ENCODE results near the gene ATG4B. TPM values are rescaled to one million over a fixed set of nuclear protein-coding genes. Genes with fewer than 3 reads are reported as not detected.
A peak's percentile ranks its signal among the peaks of the same experiment; 100 is the strongest.

Gene ATG4B
- total RNA-seq, 1 donor from 2014 or later: 83.2 TPM

DNA sequence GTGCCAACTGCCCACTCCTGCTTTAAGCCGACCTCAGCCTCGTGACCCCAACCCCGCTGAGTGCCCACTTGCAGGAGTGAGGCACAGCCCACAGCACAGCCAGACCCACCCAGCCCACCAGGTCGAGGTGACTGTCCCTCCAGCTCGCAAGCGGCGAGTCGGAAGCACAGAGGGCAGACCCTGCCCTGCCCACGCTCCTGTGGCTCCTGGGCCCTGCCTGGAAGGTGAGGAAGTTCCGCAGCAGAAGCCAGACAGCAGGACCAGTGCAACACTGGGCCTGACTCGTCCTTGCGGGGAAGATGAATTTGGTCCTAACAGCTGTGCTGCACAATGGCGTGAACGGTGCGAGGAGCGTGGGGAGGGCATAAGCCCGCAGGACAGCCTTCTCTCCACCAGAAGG, 39.2 kb downstream of the ATG4B start:
- Histone ChIP-seq H3K9me3 (ENCODE audit: insufficient read depth, low read depth, low read length) (no peaks in the 10 kb centered on the region), H2AFZ (ENCODE audit: low read depth, low read length) (no peak overlapping the region), H3K27me3 (ENCODE audit: insufficient read depth, low read length) (no peaks in the 10 kb centered on the region), H3K27ac (ENCODE audit: low read depth, low read length) (no peak overlapping the region), H4K20me1 (ENCODE audit: insufficient read depth, low read length) (peaks cover 13% of the 10 kb centered on the region), H3K36me3 (ENCODE audit: insufficient read depth, low read length) (peaks cover 7% of the 10 kb centered on the region), H3K4me2 (ENCODE audit: low read length) (no peak overlapping the region), H3K4me3 (ENCODE audit: insufficient read depth, low read depth, low read length) (no peak overlapping the region), H3K9ac (ENCODE audit: low read length) (no peak overlapping the region), H3K79me2 (ENCODE audit: insufficient read depth, low read length) (peaks cover 14% of the 10 kb centered on the region), H3K4me1 (ENCODE audit: insufficient read depth, low read length) (peaks cover 15% of the 10 kb centered on the region)
- Mint-ChIP-seq H3K4me3 (ENCODE audit: unreplicated experiment) (no peak overlapping the region), H3K4me1 (ENCODE audit: low read depth, unreplicated experiment) (peaks cover 16% of the 10 kb centered on the region), H3K9me3 (ENCODE audit: unreplicated experiment) (no peaks in the 10 kb centered on the region), H3K27ac (ENCODE audit: unreplicated experiment) (no peak overlapping the region), H3K36me3 (ENCODE audit: low read depth, unreplicated experiment) (peaks cover 13% of the 10 kb centered on the region), H3K27me3 (ENCODE audit: low read depth, unreplicated experiment) (no peaks in the 10 kb centered on the region)
- DNase-seq (ENCODE audit: low read depth) (no peak), FAIRE-seq (no peak)
- TF ChIP-seq, protein P1, sequence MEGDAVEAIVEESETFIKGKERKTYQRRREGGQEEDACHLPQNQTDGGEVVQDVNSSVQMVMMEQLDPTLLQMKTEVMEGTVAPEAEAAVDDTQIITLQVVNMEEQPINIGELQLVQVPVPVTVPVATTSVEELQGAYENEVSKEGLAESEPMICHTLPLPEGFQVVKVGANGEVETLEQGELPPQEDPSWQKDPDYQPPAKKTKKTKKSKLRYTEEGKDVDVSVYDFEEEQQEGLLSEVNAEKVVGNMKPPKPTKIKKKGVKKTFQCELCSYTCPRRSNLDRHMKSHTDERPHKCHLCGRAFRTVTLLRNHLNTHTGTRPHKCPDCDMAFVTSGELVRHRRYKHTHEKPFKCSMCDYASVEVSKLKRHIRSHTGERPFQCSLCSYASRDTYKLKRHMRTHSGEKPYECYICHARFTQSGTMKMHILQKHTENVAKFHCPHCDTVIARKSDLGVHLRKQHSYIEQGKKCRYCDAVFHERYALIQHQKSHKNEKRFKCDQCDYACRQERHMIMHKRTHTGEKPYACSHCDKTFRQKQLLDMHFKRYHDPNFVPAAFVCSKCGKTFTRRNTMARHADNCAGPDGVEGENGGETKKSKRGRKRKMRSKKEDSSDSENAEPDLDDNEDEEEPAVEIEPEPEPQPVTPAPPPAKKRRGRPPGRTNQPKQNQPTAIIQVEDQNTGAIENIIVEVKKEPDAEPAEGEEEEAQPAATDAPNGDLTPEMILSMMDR (IDR thresholded peaks at IDR 0.05; ENCODE audit: insufficient read depth, low read depth, low read length): no peak
- TF ChIP-seq EZH2 (IDR thresholded peaks at IDR 0.05; ENCODE audit: insufficient read depth, low read length): no peak

DNA sequence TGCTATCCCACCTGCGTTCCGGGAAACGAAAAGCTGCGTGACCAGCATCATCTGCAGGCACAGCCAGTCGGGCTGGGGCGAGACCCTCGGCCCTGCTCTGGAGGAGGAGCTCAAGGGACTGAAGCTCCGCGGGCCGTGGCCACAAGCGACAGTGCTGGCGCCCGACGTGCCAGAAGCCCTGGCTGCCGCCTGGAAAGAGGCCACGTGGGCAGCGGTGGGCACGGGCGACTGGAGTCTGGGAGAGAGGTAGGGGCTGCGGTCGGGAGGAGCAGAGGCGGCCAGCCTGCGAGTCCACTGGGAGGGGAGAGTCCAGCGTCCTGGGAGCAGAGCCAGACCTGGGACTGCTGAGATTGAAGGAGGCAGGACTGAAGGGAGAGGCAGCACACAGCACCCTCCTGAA, 39.9 kb downstream of the ATG4B start:
- Mint-ChIP-seq H3K4me1 (ENCODE audit: low read depth, unreplicated experiment) (peaks cover 19% of the 10 kb centered on the region), H3K27me3 (ENCODE audit: low read depth, unreplicated experiment) (no peaks in the 10 kb centered on the region), H3K36me3 (ENCODE audit: low read depth, unreplicated experiment) (peaks cover 16% of the 10 kb centered on the region), H3K27ac (ENCODE audit: unreplicated experiment) (peak overlapping the region; percentile 47), H3K4me3 (ENCODE audit: unreplicated experiment) (no peak overlapping the region), H3K9me3 (ENCODE audit: unreplicated experiment) (no peaks in the 10 kb centered on the region)
- peaks cover 13% of the 10 kb centered on the region for H4K20me1 ChIP-seq (ENCODE audit: insufficient read depth, low read length)
- H3K36me3 ChIP-seq (ENCODE audit: insufficient read depth, low read length): peaks cover 7% of the 10 kb centered on the region
- DNase-seq (ENCODE audit: low read depth) (no peak), FAIRE-seq (no peak)
- no peak overlapping the region for H3K27ac ChIP-seq (ENCODE audit: low read depth, low read length)
- peaks cover 14% of the 10 kb centered on the region for H3K79me2 ChIP-seq (ENCODE audit: insufficient read depth, low read length)
- no peak overlapping the region for H3K4me3 ChIP-seq (ENCODE audit: insufficient read depth, low read depth, low read length)
- H2AFZ ChIP-seq (ENCODE audit: low read depth, low read length): no peak overlapping the region
- no peaks in the 10 kb centered on the region for H3K9me3 ChIP-seq (ENCODE audit: insufficient read depth, low read depth, low read length)
- H3K4me2 ChIP-seq (ENCODE audit: low read length): no peak overlapping the region
- H3K9ac ChIP-seq (ENCODE audit: low read length): no peak overlapping the region
- H3K27me3 ChIP-seq (ENCODE audit: insufficient read depth, low read length): no peaks in the 10 kb centered on the region
- TF ChIP-seq, protein P1 (IDR thresholded peaks at IDR 0.05; ENCODE audit: insufficient read depth, low read depth, low read length): no peak
- TF ChIP-seq EZH2 (IDR thresholded peaks at IDR 0.05; ENCODE audit: insufficient read depth, low read length): no peak
- H3K4me1 ChIP-seq (ENCODE audit: insufficient read depth, low read length): peaks cover 19% of the 10 kb centered on the region

GRCh38 chr2:241678307-241678706, 40.8 kb downstream of the ATG4B start:
- H3K79me2 ChIP-seq (ENCODE audit: insufficient read depth, low read length): peaks cover 22% of the 10 kb centered on the region
- Mint-ChIP-seq H3K27me3 (ENCODE audit: low read depth, unreplicated experiment) (no peaks in the 10 kb centered on the region), H3K4me1 (ENCODE audit: low read depth, unreplicated experiment) (peaks cover 19% of the 10 kb centered on the region), H3K4me3 (ENCODE audit: unreplicated experiment) (no peak overlapping the region), H3K36me3 (ENCODE audit: low read depth, unreplicated experiment) (peaks cover 16% of the 10 kb centered on the region), H3K27ac (ENCODE audit: unreplicated experiment) (no peak overlapping the region), H3K9me3 (ENCODE audit: unreplicated experiment) (no peaks in the 10 kb centered on the region)
- H3K9ac ChIP-seq (ENCODE audit: low read length): no peak overlapping the region
- peaks cover 13% of the 10 kb centered on the region for H4K20me1 ChIP-seq (ENCODE audit: insufficient read depth, low read length)
- no peak overlapping the region for H3K4me2 ChIP-seq (ENCODE audit: low read length)
- peaks cover 7% of the 10 kb centered on the region for H3K36me3 ChIP-seq (ENCODE audit: insufficient read depth, low read length)
- no peak for FAIRE-seq
- H3K4me1 ChIP-seq (ENCODE audit: insufficient read depth, low read length): peaks cover 19% of the 10 kb centered on the region
- no peak overlapping the region for H2AFZ ChIP-seq (ENCODE audit: low read depth, low read length)
- DNase-seq (ENCODE audit: low read depth): no peak
- TF ChIP-seq EZH2 (IDR thresholded peaks at IDR 0.05; ENCODE audit: insufficient read depth, low read length): no peak
- H3K27me3 ChIP-seq (ENCODE audit: insufficient read depth, low read length): no peaks in the 10 kb centered on the region
- no peak overlapping the region for H3K4me3 ChIP-seq (ENCODE audit: insufficient read depth, low read depth, low read length)
- no peak overlapping the region for H3K27ac ChIP-seq (ENCODE audit: low read depth, low read length)
- H3K9me3 ChIP-seq (ENCODE audit: insufficient read depth, low read depth, low read length): no peaks in the 10 kb centered on the region
